GM11168 (cell line): ENCODE measurements around the gene CCNE1.

Source experiments
- in situ Hi-C: fragments of 300-500 bp; cut with MboI; formaldehyde crosslinking; loops from one replicate; pipeline ENCODE4 v1.12.0; 2022; ENCODE audit warnings: low sequenced_read_pairs; ENCODE audit not compliant: unreplicated experiment

Gene CCNE1

GRCh38 chr19:29841559-29842367 lies 30.0 kb downstream of the CCNE1 start:
- in situ Hi-C loops: no loop called here

GRCh38 chr19:29842471-29843179 lies 30.8 kb downstream of the CCNE1 start:
- in situ Hi-C loops: no loop called here

GRCh38 chr19:29843180-29844051 lies 31.6 kb downstream of the CCNE1 start:
- in situ Hi-C loops: no loop called here

GRCh38 chr19:29844891-29845573 lies 33.2 kb downstream of the CCNE1 start:
- in situ Hi-C loops: no loop called here

GRCh38 chr19:29845574-29846176 lies 33.9 kb downstream of the CCNE1 start:
- in situ Hi-C loops: no loop called here

GRCh38 chr19:29849208-29849607 lies 37.4 kb downstream of the CCNE1 start:
- in situ Hi-C loops: no loop called here

- in situ Hi-C loops: no loop called here
These were observed 38.7 kb downstream of the CCNE1 start for GRCh38 chr19:29850482-29850881.

GRCh38 chr19:29851769-29852521 lies 40.2 kb downstream of the CCNE1 start:
- in situ Hi-C loops: no loop called here

GRCh38 chr19:29854033-29854432 lies 42.2 kb downstream of the CCNE1 start:
- in situ Hi-C loops: no loop called here

GRCh38 chr19:29855087-29855486 lies 43.3 kb downstream of the CCNE1 start:
- in situ Hi-C loops: no loop called here

GRCh38 chr19:29855741-29856500 lies 44.1 kb downstream of the CCNE1 start:
- in situ Hi-C loops: no loop called here

- in situ Hi-C loops: no loop called here
These were observed 46.3 kb downstream of the CCNE1 start for GRCh38 chr19:29858000-29858596.

GRCh38 chr19:29858621-29859020 lies 46.8 kb downstream of the CCNE1 start:
- in situ Hi-C loops: no loop called here

GRCh38 chr19:29860492-29860891 lies 48.7 kb downstream of the CCNE1 start:
- in situ Hi-C loops: no loop called here

- in situ Hi-C loops: no loop called here
These were observed 49.8 kb downstream of the CCNE1 start for GRCh38 chr19:29861574-29861973.

GRCh38 chr19:29866011-29866410 lies 54.2 kb downstream of the CCNE1 start:
- in situ Hi-C loops: no loop called here

GRCh38 chr19:29867984-29868383 lies 56.2 kb downstream of the CCNE1 start:
- in situ Hi-C loops: no loop called here

- in situ Hi-C loops: loop anchor here (5.0 to 10.0 kb wide), 2 partner anchors 106 to 139 kb away; no protein-coding TSS in a partner anchor
These were observed 59.4 kb downstream of the CCNE1 start for GRCh38 chr19:29871143-29871542.
